ENCODE results near the gene LORICRIN. TPM values are rescaled to one million over a fixed set of nuclear protein-coding genes. Genes with fewer than 3 reads are reported as not detected.

Gene LORICRIN
- total RNA-seq, 1 donor, result not detected

GRCh38 chr1:153231785-153232184, 27.7 kb upstream of the LORICRIN start:
- H3K4me3 ChIP-seq (ENCODE audit: low read depth, low read length), result no peak overlapping the region
- DNase-seq (ENCODE audit: low read depth), result no peak
- TF ChIP-seq CTCF (IDR thresholded peaks at IDR 0.05; ENCODE audit: insufficient read depth, low read depth, low read length), result no peak

GRCh38 chr1:153232553-153232952, 26.9 kb upstream of the LORICRIN start:
- TF ChIP-seq CTCF (IDR thresholded peaks at IDR 0.05; ENCODE audit: insufficient read depth, low read depth, low read length), result no peak

GRCh38 chr1:153233448-153233847, 26.0 kb upstream of the LORICRIN start:
- no peak for TF ChIP-seq CTCF (IDR thresholded peaks at IDR 0.05; ENCODE audit: insufficient read depth, low read depth, low read length)
- DNase-seq (ENCODE audit: low read depth), result no peak

More at GRCh38 chr1:153232553-153232952, 26.9 kb upstream of the LORICRIN start:
- H3K4me3 ChIP-seq (ENCODE audit: low read depth, low read length), result no peak overlapping the region
- DNase-seq (ENCODE audit: low read depth), result no peak

GRCh38 chr1:153238527-153238926, 21.0 kb upstream of the LORICRIN start:
- DNase-seq (ENCODE audit: low read depth), result no peak
- TF ChIP-seq CTCF (IDR thresholded peaks at IDR 0.05; ENCODE audit: insufficient read depth, low read depth, low read length), result no peak
- H3K4me3 ChIP-seq (ENCODE audit: low read depth, low read length), result no peak overlapping the region

More at GRCh38 chr1:153233448-153233847, 26.0 kb upstream of the LORICRIN start:
- H3K4me3 ChIP-seq (ENCODE audit: low read depth, low read length), result no peak overlapping the region

- no peak overlapping the region for H3K4me3 ChIP-seq (ENCODE audit: low read depth, low read length)
- no peak for DNase-seq (ENCODE audit: low read depth)
- TF ChIP-seq CTCF (IDR thresholded peaks at IDR 0.05; ENCODE audit: insufficient read depth, low read depth, low read length), result no peak
Observed at GRCh38 chr1:153242160-153242559, 17.3 kb upstream of the LORICRIN start.

GRCh38 chr1:153245466-153245865, 14.0 kb upstream of the LORICRIN start:
- H3K4me3 ChIP-seq (ENCODE audit: low read depth, low read length), result no peak overlapping the region
- TF ChIP-seq CTCF (IDR thresholded peaks at IDR 0.05; ENCODE audit: insufficient read depth, low read depth, low read length), result no peak
- no peak for DNase-seq (ENCODE audit: low read depth)

GRCh38 chr1:153246018-153246417, 13.5 kb upstream of the LORICRIN start:
- no peak for DNase-seq (ENCODE audit: low read depth)
- no peak overlapping the region for H3K4me3 ChIP-seq (ENCODE audit: low read depth, low read length)
- TF ChIP-seq CTCF (IDR thresholded peaks at IDR 0.05; ENCODE audit: insufficient read depth, low read depth, low read length), result no peak
